Right ventricle myocardium superior (tissue), 1 donor: ENCODE data around the gene RARS2. TPM values are rescaled to one million over a fixed set of nuclear protein-coding genes. Genes with fewer than 3 reads are reported as not detected.
A peak's percentile ranks its signal among the peaks of the same experiment; 100 is the strongest.

Experiments
- ATAC-seq: fragments of 200-7000 bp; cut with Tn5 transposase; one replicate; pipeline ENCODE4 v1.9.1; 2020; ENCODE audit warnings: mild to moderate bottlenecking; ENCODE audit not compliant: poor library complexity
- DNase-seq: peaks from one replicate; pipeline ENCODE4 v3.0.0-alpha.2; 2020
- intact Hi-C: fragments of 100-400 bp; cut with DNase I; formaldehyde crosslinking; loops from one replicate; pipeline ENCODE4 v1.11.2; 2022
- total RNA-seq: library from RNA; stranded (reverse); fragmentation: NEBNext Ultra II Directional; extraction: Animal tissue kit (Norgen Biotek cat#: 25700); gene quantifications from one replicate; pipeline ENCODE4 v1.2.1, GENCODE V29; 2021
- donor health status: DM: no; HTN: yes; CAD: no; lungs with severe emphysema.

Gene RARS2
- total RNA-seq, 1 donor from 2014 or later = 16.8 TPM

GRCh38 chr6:87586371-87587077, 3.3 kb downstream of the RARS2 start:
- DNase-seq = no peak
- ATAC-seq = no peak
- intact Hi-C loops = no loop called here

- no peak for ATAC-seq
Observed at GRCh38 chr6:87583822-87584221, 6.0 kb downstream of the RARS2 start.

DNA sequence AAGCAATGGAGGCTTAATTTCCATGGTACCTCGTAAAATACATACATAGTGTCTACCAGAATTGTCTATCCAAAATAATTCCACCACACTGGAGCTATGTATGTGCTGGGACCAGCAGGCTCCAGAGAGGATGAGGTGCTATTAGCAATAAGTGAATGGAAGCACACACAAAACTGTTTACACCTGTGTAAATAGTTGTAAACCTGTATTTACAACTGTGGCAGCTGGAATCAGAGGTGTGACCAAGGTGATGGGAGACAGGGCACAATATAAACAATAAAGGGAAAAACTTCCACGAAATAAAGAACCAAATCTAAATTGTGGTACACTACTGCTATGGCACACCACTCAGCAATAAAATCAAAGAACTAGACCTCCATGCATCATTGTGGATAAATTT, 14.4 kb downstream of the RARS2 start:
- intact Hi-C loops = no loop called here
- no peak for ATAC-seq
- no peak for DNase-seq

More at GRCh38 chr6:87583822-87584221, 6.0 kb downstream of the RARS2 start:
- no peak for DNase-seq
- intact Hi-C loops = no loop called here

DNA sequence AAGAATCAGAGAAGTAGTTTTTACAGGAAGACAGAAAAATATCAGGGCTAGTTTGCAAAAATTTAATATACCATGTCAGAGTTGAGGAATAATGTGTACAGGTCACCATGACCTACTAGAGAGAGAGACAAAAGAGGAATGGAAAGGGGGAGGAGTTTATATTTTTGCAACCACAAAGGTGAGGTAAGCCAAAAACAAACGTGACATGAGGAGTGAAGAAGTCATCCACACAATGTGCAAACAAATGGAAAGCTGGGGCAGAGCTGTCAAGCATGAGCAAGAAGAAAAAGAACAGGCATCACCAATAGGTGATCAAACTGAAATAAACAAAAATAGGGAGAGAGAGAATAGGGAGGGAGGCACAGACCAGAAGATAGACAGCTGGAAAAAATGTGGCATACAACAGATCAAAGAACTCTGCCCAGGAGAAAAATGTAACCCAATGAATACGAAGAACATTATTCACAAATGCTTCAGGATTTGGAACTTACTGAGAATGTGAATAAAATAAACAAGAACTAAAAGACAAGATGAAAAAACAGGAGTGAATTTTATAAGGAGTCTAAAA, 15.5 kb downstream of the RARS2 start:
- no peak for DNase-seq
- intact Hi-C loops = no loop called here
- ATAC-seq = peak; percentile 69

GRCh38 chr6:87573307-87574024, 16.3 kb downstream of the RARS2 start:
- ATAC-seq (no peak), DNase-seq (no peak)
- intact Hi-C loops = no loop called here

DNA sequence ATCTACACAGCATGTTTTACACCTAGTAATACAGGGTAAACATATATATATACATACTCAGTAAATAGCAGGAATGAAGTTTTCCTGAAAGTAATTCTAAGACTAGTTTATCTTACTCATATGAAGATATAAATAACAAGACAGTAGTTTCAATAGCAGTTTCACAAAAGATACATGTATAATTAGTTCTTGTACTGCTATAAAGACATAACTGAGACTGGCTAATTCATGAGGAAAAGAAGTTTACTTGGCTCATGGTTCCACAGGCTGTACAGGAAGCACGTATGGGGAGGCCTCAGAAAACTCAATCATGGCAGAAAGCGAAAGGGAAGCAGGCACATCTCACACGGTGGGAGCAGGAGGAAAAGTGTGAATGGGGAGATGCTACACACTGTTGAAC, 16.9 kb downstream of the RARS2 start:
- DNase-seq = no peak
- intact Hi-C loops = no loop called here
- ATAC-seq = no peak

- ATAC-seq (no peak), DNase-seq (no peak)
- intact Hi-C loops = no loop called here
Observed at GRCh38 chr6:87572021-87572420, 17.8 kb downstream of the RARS2 start.

DNA sequence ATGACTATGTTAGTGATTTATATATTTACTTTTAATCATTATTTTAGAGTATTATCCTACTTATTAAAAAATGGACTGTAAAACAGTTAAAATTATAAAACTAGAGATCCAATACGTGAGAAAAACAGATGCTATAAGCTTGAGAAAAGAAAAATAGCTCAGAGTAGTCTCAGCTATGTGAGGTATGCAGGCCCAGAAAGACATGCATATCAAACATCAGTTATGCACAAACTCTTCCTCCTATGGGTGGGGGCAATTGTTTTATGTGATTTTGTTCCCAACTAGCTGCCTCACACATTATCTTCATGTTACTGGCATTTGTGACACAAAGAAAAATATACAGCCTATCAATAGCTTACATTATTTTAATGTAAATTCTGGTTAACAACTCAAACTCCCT, 28.8 kb downstream of the RARS2 start:
- ATAC-seq (no peak), DNase-seq (no peak)
- intact Hi-C loops = no loop called here

DNA sequence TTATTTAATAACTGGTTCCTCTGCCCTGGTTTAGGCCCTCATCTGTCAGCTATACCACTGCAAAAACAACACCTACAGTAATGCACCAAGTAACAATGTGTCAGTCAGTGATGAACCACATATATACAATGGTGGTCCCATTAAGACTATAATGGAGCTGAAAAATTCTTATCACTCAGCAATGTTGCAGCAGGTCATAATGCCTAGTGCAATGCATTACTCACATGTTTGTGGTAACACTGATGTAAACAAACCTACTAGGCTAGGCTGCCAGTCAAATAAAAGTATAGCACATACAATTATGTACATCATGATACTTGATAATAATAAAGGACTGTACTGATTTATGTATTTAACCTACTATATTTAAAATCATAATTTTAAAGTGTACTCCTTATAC, 31.3 kb downstream of the RARS2 start:
- DNase-seq (no peak), ATAC-seq (no peak)
- intact Hi-C loops = no loop called here

- DNase-seq = no peak
- intact Hi-C loops = no loop called here
- ATAC-seq = no peak
Observed at GRCh38 chr6:87555506-87555905, 34.3 kb downstream of the RARS2 start.

DNA sequence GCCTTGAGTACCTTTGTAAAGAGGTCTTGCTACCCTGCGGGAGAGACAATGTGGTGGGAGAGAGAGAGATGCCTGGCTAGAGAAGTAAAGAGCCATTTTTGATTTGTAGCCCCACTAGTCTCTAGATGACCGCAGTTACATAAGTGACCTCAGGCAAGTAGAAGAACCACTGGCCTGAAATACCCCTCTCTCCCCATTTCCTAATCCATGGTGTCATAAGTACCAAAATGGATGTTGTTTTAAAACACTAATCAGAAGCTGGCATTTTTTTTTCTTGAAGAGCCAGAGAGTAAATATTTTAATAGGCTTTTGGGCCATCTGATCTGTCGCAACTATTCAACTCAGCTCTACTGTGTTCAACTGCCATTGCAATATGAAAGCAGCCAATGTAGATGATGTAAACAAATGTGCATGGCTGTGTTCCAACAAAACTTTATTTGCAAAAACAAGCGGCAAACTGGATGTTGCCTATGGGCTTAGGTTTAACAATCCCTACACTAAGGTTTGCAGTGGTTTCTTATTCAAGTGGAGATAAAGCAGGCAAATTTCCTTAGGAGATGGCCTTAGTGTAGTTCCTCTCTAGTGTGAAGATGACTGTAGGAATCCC, 36.5 kb downstream of the RARS2 start:
- intact Hi-C loops = no loop called here
- ATAC-seq = no peak
- no peak for DNase-seq

DNA sequence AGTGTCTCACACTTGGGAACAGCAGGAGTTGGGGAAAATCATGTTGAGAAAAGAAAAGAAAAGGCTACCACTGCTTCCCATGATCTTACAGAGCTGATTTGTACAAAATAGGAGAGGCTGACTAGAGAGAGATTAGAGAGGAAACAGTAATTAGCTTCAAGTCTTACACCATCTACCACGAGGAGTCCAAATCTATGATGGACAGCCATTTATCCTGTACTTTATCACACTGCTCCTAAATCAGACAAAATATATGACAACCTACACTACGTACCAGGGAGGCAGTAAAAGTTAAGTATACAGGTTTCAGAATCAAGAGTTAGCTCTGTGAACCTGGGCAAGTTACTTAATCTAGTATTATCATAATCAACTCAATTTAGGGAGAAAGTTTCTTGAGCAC, 38.0 kb downstream of the RARS2 start:
- ATAC-seq (no peak), DNase-seq (no peak)
- intact Hi-C loops = no loop called here

DNA sequence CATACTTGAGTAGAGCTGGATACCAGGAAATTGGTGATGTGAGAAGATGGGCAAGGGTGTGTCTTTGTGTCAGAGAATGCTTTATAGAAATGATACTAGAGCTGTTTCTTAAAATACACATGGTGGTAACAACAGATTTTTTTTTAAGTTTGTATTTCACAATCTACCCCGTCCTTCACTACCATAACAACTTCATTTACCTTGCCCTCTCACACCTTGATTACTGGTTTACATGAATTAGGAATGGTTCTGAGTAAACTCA, 45.4 kb downstream of the RARS2 start:
- ATAC-seq (no peak), DNase-seq (no peak)
- intact Hi-C loops = no loop called here

DNA sequence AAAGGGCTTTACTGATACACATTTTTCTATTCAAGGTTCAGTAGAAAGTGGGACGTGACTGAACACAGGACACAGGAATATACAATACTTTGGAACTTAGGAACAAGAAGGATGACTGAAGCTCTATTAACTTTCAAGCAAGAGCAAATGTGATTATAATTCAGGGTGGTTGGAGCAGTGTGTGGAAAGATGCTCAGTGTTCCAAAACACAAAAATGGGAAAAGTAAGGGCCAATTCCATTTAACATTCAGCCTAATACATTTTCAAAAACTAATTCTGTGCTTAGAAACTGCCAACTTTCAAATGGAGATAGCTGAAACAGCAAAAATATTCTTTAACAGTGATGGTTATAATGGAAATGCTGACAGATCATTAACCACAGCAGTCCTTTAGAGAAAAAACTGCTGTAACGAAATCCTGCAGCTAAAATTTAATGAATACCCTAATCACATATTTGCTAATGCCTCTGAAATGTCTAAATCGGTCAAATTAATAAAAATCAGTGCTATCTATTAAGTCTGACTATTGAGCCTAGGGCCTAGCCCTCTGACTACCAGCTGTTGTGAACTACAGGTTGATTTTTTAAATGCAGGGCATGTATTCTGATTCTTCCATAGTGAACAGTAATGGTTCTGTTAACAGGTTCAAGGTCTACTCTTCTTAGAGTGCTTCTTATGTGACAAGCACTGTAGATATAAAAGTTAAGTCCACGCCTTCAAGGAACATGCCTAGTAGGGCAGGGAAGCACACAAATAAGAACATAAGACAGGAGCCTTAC, 45.9 kb downstream of the RARS2 start:
- intact Hi-C loops = no loop called here
- no peak for DNase-seq

GRCh38 chr6:87541744-87542143, 48.0 kb downstream of the RARS2 start:
- intact Hi-C loops = no loop called here
- ATAC-seq (peak; percentile 52), DNase-seq (no peak)

More for the DNA sequence above, 45.9 kb downstream of the RARS2 start:
- no peak for ATAC-seq

DNA sequence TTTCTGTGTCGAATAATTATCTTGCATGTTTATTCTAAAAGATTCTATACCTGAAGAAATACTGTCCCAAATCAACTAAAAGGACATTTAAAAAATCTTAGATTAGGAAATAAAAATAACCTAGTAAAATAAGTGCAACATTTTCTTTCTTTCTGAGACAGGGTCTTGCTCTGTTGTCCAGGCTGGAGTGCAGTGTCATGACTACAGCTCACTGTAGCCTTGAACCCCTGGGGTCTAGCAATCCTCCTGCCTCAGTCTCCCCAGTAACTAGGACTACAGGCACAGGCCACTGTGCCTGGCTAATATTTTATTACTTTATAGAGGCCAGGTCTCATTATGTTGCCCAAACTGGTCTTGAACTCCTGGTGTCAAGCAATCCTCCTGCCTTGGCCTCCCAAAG, 48.7 kb downstream of the RARS2 start:
- intact Hi-C loops = no loop called here
- no peak for ATAC-seq
- DNase-seq = no peak

DNA sequence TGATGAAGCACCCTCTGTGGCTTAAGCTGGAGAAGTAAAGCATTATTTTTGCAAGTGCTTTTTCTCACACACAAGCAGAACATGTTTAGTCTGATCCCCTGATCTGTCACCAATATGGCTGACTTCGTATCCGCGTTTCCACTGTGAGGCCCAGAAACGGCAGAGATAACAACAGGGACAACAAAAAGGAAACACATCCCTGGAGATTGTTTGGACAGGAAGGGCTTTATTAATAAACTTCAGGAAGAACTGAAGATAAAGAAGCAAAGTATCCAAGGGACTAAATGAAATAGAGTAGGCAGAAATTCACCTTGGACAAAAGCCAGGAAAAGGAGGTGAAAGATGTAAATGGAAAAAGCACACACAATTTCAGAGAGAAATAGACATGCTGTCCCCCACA, 49.2 kb downstream of the RARS2 start:
- DNase-seq = no peak
- ATAC-seq = peak; percentile 45
- intact Hi-C loops = no loop called here

DNA sequence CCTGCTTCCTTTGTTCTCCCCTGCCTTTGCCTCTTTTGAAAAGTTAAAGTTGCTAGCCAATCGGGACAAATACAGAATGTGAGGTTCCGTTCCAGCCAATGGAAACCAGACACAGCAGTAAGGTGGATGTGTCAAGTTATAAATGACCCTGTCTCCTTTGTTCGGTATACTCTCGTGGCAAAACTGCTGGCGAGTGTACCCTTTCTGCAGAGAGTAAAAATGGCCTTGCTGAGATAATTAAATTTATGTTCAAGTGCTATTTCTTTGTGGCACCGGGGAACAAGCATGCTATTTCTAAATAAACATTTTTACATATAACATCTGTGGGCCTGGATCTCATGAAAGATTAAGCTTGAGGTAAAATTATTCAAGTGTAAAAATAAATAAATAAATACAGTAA, 50.2 kb downstream of the RARS2 start:
- no peak for ATAC-seq
- no peak for DNase-seq
- intact Hi-C loops = no loop called here

DNA sequence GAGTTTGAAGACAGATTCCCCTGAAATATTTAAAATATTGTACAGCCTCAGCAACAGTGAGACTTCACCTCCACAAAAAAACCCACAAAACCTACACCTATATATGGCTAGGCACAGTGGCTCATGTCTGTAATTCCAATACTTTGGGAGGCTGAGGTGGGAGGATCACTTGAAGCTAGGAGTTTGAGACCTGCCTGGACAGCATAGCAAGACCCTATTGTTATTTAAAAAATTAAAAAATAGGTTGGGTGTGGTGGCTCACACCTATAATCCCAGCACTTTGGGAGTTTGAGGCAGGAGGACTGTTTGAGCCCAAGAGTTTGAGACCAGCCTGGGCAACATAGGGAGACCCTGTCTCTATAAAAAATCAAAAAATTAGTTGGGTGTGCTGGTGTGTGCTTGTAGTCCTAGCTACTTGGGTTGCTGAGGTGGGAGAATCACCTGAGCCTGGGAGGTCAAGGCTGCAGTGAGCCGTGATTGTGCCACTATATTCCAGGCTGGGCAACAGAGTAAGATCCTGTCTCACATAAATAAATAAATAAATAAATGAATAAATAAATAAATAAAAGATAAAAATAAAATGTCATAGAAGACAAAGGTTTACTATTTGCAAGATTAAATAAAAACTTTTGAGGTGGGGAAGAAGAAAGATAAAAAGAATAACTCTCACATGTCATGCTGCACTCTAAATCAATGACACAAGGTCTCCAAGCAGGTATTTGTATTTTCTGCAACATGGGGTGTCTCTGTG, 51.1 kb downstream of the RARS2 start:
- ATAC-seq = no peak
- intact Hi-C loops = no loop called here
- no peak for DNase-seq
